HG03280 (cell line): ENCODE results near the gene BCAS3.

ENCODE experiments used
- ATAC-seq: cut with Tn5 transposase; IDR thresholded peaks from one replicate; pipeline ENCODE4 v1.9.1; 2021; ENCODE audit warnings: mild to moderate bottlenecking, moderate library complexity; ENCODE audit not compliant: unreplicated experiment

Gene BCAS3

DNA sequence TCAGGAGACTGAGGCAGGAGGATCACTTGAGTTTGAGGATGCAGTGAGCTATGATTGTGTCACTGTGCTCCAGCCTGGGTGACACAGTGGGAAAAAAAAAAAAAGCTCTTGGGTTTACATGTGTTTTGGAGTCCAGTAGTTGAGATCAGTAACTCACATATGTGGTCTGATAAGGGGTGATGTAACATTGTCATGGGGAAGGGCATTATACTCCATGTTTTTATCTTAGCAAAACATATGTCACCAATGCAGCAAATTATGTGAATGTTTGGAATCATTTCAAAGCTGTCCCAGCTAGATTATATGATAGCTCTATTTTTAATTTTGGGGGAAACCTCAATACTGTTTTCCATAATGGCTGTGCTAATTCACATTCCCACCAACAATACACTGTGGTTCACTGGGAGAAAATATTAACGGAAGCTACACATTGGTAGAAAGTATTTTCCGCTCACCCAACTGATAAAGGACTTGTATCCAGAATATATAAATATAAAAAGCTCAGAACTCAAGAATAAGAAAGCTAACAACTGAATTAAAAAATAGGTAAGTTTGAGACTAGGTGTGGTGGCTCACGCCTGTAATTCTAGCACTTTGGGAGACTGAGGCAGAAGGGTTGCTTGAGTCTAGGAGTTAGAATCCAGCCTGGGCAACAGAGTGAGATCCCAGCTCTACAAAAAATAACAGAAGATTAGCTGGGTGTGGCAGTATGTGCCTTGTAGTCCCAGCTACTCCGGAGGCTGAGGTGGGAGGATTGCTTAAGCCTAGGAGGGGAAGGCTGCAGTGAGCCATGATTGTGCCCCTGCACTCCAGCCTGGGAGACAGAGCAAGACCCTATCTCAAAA lies 497.9 kb downstream of the BCAS3 start:
- no peak for ATAC-seq

DNA sequence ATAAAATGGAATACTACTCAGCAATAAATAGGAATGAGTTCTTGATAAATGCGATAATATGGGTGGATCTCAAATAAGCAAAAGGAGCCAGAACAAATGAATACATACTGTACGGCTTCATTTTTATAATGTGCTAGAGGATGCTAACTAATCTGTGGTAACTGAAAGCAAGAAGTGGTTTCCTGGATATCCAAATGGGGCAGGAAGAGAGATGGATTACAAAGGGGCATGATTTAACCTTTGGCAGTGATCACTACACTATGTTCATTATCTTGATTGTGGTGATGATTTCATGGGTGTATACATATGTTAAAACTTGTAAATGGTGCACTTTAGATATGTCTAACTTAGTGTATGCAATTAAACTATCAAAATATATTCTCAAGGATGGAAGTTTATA lies 499.7 kb downstream of the BCAS3 start:
- ATAC-seq: no peak

DNA sequence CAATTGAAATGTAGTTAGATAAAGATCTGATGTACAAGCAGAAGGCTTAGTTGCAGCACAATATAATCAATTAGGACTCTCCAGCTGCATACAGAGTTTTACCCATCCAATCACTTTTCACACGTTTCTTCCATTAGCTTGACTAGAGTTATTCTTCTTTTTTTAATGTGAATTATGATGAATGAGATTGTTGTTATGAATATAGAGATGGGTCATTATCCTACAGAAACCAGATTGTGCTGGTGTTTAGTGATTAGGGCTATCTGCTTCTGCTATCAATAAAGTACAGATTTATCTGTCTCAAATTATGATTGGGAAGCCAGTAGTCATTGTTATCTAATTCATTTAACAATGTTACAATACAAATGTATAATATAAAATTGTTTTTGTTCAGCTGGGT lies 500.6 kb downstream of the BCAS3 start:
- ATAC-seq: no peak

DNA sequence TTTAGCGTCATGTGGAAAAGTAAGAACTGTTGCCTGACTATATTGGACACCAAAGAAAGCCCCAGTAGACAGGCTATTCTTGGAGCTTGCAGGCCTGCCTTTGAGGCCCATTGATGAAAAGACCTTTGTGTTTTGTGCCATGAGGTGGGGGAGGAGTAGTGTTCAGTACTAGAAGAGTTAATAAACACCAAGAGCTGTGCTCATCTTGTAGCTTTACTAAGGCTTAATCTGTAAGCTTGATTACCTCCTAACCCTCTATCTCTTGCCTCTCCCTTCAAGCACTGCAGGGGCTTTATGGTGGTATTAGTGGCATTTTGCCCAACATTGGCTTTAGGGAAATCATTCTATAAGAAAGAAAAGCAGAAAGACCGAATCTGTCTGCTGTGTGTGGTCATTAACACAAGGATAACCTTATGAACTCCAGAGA lies 501.7 kb downstream of the BCAS3 start:
- no peak for ATAC-seq

DNA sequence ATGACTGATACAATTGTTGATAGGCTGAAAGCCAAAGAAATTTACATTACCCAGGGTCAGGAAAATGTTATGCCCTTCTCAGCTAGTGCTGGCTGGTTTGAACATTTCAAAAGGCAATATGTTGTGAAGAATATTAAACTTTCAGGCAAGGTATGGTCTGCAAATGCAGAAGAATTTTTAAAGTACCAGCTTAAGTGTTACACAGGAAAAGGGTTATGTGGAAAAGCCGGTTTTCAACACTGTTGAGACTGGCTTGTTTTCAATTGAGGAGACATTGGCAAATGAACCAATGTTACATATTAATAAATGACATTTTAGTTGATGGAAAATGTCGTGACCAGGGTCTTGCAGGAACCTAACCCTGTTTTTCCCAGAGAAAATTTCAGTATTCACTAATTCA lies 506.1 kb downstream of the BCAS3 start:
- no peak for ATAC-seq

DNA sequence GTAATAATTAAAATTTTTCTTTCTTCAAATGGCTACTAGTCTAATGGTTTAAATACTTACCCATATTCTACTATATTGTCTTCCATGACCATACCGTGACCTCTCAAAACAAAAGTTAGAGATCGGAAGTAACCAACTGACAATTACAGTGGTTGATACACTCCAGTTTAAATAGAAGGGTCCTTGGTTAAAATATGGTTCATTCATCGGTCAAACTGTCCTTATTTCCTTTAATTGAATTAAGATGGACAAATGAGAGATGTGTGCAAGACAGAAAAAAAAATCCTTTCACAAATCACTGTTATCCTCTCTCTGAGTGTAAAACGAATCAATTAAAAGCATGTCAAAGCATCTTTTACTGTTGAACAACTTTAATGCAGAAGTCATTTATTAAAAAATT lies 507.7 kb downstream of the BCAS3 start:
- ATAC-seq: no peak

DNA sequence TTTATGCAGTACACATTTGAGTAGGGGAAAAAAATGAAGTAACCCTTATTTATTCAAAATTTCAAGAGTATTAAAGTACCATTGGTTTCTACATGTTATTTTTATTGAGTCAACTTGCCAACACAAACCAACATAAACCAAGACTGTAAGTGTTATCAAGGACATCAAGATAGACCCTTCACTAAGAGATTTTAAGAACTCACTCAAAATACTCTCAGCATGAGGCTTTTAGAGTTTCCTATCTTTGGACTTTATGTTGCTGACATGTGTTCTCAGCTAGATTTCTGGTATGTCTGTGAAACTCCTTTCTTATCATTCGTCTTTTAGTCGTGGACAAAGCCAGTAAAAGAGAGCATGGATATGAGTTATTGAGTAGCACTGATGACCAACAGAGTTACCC lies 509.4 kb downstream of the BCAS3 start:
- no peak for ATAC-seq

DNA sequence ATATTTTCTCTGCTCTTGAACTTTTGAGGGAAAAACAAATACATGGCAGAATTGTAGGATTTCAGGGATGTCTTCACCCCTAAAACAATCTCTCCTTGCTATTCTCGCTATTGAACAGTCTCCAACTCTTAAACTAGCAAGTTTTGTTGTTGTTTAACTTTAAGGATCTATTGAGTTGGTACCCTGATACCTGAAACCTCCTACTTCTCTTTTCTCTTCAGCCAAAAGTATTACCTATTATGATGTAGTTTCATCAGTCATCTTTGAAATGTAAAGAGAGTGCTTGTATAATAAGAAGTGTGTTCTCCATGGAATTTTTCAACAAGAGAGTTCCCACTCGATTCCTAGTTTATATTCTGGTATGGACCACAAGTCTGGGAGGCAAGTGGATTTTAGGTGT lies 510.4 kb downstream of the BCAS3 start:
- ATAC-seq: no peak

DNA sequence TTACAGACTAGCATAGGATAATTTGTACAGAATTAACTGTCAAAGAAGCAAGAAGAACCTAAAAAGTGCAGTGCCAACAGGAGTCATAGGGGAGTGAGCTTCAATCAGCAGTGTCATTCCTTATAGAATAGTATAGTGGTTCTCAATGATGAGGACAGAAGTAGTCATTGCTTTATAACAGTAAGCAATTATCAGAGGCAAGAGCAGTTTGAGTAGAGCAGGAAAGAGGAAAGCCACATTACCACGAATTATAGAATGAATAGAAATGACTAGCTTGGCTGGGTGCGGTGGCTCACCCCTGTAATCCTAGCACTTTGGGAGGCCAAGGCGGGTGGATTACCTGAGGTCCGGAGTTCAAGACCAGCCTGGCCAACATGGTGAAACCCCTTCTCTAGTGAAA lies 512.3 kb downstream of the BCAS3 start:
- ATAC-seq: no peak

DNA sequence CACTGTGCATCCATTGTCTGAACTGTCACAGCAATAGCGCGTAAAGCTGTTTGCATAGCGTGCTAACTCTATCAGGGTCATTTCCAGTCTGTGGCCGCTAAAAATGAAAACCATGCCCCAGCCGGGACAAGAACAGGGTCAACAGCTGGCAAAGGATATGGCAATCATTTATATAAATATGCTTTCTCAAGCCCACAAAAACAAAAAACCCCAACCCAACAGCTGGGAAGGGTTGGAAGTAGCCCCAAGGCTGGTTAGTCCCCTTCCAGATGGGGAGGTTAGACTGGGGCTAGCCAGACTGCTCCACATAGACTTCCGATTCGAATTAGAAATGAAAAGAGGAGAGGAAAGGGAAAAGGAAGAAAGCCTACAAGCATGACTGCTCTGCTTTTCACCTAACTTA lies 518.7 kb downstream of the BCAS3 start:
- no peak for ATAC-seq

DNA sequence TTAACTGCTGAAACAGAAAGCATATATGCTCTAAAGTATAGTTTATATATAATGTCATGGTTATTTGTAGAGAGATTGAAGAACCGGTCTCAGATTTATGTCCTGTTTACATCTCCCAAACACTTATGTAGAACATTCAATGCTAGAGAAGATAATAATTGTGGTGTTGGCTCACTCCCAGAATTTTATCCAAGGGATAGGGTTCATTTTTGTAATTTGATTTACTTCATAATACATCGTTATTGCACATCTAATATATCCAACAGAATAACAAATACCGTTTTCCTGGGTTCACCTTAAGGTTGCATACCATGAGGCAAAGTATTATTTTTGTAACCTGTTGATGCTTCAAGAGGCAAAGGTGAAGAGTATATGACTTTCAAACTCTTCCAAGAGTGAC lies 519.1 kb downstream of the BCAS3 start:
- ATAC-seq: no peak

DNA sequence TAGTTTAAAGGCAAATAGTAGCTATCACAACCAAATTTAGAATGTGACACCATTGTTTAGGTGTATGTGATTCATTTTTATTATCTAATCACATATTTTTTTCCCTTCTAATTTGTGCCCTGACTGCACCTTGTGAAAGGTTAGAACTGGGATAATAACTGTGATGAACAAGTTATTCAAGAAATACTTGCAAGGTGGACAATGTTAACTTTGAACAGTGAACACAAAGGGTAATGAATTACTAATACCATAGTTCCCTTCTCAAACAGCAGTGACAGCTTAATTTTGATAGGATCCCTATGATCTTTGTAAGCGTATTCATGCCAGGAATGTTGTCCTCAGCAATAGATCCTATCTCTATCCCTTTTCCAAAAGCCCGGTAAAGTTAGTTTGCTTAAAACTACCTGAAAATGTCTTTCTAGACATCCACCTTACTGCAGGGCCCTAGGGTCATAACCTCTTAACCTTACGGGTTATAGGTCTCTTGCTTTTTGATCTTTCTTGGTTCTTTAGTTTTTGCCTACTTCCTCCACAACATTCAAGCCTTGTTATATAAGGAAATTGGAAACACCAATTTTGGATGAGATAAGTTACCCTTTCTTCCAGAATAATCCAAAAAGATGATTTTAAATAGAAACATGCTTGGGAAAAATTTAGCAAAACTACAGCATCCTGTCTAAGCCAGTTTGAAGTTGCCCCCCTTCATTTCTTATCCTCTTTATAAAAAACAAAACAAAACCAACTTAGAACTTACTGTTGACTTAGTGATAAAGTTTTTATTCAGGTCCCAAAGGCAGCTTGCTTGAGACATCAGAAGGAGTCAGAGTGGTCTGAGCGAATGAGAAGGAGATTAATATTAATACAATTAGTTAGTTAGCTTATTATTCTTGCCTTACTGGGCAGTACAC lies 522.0 kb downstream of the BCAS3 start:
- ATAC-seq: no peak

DNA sequence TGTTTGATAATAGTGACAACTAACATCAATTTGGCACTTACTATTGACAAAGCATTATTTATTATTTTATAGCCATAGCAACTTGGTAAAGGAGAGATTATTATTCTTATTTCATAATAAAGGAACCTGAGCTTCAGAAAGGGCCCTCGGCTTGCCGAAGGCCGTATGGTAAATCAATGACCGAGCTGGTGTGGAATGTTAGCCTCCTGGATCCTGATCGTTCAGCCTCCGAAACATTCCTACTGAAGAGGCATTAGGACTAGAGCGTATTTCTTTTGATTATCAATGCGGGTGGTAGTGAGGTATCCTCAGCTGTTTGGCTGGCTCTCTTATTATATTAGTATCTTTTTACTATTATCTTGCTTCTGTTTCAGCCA lies 522.7 kb downstream of the BCAS3 start:
- no peak for ATAC-seq

DNA sequence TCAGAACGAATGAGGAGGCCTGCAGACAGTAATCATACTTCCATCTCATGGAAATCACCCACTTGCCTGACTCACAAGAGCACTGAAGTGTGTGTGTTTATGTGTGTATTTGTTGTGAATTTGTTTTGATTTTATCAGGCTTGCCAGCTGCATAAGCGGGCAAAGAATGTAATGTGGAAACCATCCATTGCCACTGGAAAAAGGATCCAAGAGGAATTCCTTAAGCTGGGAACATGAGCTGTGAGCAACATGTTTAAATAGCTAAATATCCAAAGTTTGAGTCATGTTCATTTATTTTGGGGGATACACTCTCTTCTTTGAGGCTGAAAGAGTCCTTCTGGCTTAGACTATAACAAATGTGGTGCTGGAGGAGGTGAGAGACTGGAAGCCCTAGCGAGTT lies 523.6 kb downstream of the BCAS3 start:
- ATAC-seq: no peak

DNA sequence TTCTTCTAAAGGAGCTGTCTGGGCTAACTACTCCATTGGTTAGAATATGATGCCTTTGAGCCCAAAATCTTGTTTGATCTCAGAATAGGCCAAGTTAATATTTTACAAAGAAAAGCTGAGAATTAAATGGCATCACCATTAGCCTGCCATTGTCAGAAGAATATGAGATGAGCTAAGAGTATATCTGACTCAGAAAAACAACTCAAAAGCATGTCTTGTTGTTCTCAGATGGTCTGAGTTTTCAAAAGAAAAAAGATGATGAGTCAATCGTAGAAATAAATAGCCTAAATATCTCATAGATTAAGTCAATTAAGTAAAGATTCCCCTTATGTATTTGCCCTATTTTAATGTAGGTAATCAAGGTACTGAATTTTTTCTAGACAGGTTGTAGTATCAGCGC lies 524.9 kb downstream of the BCAS3 start:
- ATAC-seq: no peak

DNA sequence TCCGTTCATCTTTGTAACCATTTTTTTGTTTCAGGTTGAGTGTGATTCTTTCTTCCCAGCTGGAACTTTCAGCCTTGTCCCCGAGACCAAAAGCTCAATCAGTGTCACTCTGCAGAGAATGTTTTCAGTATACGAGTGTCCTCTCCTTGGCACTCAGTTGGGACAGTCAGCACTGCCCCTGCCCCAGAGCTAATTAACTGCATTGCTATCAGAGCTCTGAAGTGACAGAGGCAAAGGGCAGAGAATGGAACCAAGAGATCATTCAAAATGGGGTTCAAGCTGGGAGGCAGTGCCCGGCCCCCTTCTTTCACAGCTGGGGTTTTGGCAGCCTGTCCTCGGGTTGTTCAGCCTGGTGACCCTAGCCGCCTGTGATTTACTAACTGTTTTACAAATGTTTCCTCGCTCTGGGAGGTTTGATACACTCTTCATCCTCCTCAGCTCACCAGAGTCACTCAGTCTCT lies 526.0 kb downstream of the BCAS3 start:
- no peak for ATAC-seq

DNA sequence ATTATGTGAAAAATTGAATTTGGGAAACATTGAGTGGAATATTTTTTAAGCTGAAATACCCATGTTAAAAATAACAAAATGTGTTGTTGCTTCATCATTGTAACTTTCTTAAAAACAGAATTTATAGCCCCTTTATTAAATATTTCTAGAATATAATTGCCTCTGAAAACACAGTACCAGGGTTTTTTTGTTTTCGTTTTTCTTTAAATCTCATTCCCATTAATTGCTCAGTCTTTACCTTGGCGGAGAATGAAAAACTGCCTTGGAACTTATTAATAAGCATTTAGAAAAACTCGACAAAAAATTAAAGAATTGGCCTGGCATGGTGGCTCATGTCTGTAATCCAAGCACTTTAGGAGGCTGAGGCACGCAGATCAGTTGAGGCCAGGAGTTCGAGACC lies 526.8 kb downstream of the BCAS3 start:
- ATAC-seq: no peak

DNA sequence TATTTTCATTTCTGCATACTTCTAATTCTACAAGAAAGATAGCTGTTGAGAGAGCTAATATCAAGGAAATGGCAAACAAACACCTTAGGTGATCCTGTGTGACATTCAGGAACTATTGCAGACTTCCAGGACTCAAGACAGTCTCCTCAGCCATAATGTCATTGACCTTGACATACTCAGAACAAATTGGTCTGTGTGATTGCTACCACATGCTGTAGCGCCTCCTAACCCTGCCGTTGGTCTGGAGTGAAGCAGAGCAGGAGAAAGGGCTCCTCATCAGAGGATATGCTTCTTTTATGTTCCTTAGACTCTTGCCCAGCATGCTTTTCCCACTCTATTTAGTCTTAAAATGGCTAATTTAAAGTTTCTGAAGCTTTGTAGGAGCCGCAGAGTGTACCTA lies 527.8 kb downstream of the BCAS3 start:
- no peak for ATAC-seq

DNA sequence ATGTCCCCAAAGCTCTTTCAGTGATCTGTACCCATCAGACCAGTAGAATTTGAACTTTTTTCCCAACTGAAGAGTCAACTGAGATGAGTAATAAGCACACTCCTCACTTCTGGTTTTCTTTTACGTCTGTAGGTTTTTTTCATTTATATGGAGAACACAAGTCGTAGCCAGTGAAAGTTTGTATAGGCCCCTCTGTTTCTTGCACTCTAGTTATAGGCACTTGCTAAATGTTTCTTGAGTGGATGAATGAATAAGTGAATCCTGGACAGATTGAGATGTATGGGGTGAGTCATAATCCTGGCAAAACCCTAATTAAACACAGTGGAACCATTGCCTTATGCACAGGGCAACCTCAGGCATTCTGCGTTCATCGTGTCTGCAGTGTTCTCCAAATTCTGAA lies 528.3 kb downstream of the BCAS3 start:
- no peak for ATAC-seq

DNA sequence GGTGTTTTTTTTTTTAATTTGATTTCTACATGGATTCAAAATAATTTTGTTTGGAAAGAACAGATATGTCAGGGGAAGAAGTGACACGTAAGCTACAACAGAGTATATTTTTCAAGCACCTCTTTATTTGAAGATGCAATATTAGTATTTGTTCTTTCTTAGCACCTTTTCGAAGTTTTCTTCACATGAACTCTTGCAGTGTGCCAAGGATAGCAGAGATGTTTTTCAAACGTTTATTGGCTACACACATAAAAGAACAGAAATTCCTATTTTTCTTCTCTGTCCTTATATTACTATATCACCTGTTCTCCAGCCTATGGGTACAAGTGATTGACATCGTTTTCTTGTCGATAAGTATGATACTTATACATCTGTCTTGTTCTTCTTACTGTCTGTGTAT lies 529.3 kb downstream of the BCAS3 start:
- no peak for ATAC-seq

DNA sequence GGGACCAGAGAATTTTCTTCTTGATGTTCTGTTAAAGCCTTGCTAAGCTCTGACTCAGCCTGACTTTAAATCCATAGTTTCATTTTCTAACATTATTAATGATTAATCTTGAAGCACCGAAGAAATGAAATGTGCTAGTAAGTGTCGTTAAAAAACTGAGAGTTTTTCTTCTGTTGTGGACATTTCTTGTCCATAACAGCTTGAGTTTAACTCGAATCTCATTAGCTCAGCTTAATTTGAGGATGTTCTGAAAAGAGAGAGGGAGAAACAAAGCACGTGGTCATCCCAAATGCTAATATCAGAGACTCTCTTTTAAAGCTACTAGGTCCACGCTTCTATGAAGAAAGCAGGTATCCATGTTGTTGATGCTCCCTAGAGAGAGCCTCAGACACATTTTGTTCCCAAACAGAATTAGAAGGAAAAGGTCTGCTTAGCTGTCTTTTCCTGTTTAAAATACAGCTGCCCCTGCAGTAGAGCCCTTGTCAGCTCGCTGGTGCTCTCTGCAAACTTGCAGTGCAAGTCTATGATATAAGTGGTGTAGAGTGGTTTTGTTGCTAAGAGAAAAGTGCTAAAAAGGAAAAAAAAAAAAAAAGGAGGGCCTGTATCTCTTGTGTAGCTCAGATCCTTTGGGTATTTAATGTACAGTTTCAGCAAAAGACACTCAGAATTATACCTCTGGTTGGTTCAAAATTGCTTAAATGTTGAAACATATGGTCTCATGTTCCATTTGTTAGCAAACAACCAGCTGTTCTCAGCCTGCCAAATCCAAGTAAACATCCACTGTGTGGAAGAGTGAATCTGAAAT lies 530.9 kb downstream of the BCAS3 start:
- ATAC-seq: no peak
